Mucosa of rectum (tissue), 2 donors: ENCODE data around the gene PTGER4.

ENCODE experiments used
- H3K27ac ChIP-seq, 2 donors: one replicate each; pipeline ENCODE4 v1.7.0; 2013; ENCODE audit warnings: inconsistent platforms in 2 of 2, low read depth in 2 of 2, low read length in 2 of 2
- H3K27me3 ChIP-seq, 2 donors: one replicate each; pipeline ENCODE4 v1.7.0; 2013; ENCODE audit warnings: low read length in 2 of 2; ENCODE audit not compliant: control insufficient read depth in 2 of 2, insufficient read depth in 2 of 2
- H3K36me3 ChIP-seq, 2 donors: one replicate each; pipeline ENCODE4 v1.7.0; 2013; ENCODE audit warnings: low read length in 2 of 2; ENCODE audit not compliant: control insufficient read depth in 2 of 2, insufficient read depth in 2 of 2
- H3K4me1 ChIP-seq, 2 donors: one replicate each; pipeline ENCODE4 v1.7.0; 2013; ENCODE audit warnings: low read length in 2 of 2, mild to moderate bottlenecking in 1 of 2; ENCODE audit not compliant: control insufficient read depth in 2 of 2, insufficient read depth in 2 of 2
- H3K4me3 ChIP-seq, 2 donors: one replicate each; pipeline ENCODE4 v1.7.0; 2013; ENCODE audit warnings: low read length in 2 of 2
- H3K9ac ChIP-seq, 2 donors: one replicate each; pipeline ENCODE4 v1.7.0; 2013; ENCODE audit warnings: low read length in 2 of 2, low read depth in 1 of 2, mild to moderate bottlenecking in 1 of 2
- H3K9me3 ChIP-seq, 2 donors: one replicate each; pipeline ENCODE4 v1.7.0; 2013; ENCODE audit warnings: low read length in 2 of 2; ENCODE audit not compliant: control insufficient read depth in 2 of 2
- donor health status: healthy.
- donor health status: Normal muscosa, but diverticular disease.

The PTGER4 gene

GRCh38 chr5:40679148-40679912, 385 bp upstream of the PTGER4 start:
- H3K27ac ChIP-seq = peak overlapping the region; percentile 96 to 99
- H3K27me3 ChIP-seq = no peaks in the 10 kb centered on the region
- peak overlapping the region; percentile 92 to 98 for H3K4me3 ChIP-seq
- peaks cover 8 to 11% of the 10 kb centered on the region in 2 donors for H3K36me3 ChIP-seq
- no peaks in the 10 kb centered on the region for H3K9me3 ChIP-seq
- peaks cover 10 to 11% of the 10 kb centered on the region in 2 donors for H3K4me1 ChIP-seq
- peak overlapping the region; percentile 96 to 99 for H3K9ac ChIP-seq

GRCh38 chr5:40680741-40681362, 1.1 kb downstream of the PTGER4 start:
- peaks cover 14 to 24% of the 10 kb centered on the region in 2 donors for H3K4me1 ChIP-seq
- no peaks in the 10 kb centered on the region for H3K9me3 ChIP-seq
- H3K4me3 ChIP-seq = peak overlapping the region; percentile 87 to 98
- no peaks in the 10 kb centered on the region for H3K27me3 ChIP-seq
- H3K9ac ChIP-seq = peak overlapping the region; percentile 96 to 99
- peaks cover 8 to 11% of the 10 kb centered on the region in 2 donors for H3K36me3 ChIP-seq
- H3K27ac ChIP-seq = peak overlapping the region; percentile 94 to 99

- H3K4me3 ChIP-seq = peak overlapping the region; percentile 87 to 98
- peak overlapping the region; percentile 94 to 99 for H3K27ac ChIP-seq
- no peaks in the 10 kb centered on the region for H3K9me3 ChIP-seq
- H3K4me1 ChIP-seq = peaks cover 13 to 23% of the 10 kb centered on the region in 2 donors
- peak overlapping the region; percentile 96 to 99 for H3K9ac ChIP-seq
- H3K27me3 ChIP-seq = no peaks in the 10 kb centered on the region
- H3K36me3 ChIP-seq = peaks cover 8 to 15% of the 10 kb centered on the region in 2 donors
These were observed 1.8 kb downstream of the PTGER4 start for GRCh38 chr5:40681363-40682153.

GRCh38 chr5:40682154-40683017, 2.7 kb downstream of the PTGER4 start:
- Histone ChIP-seq H3K27me3 (no peaks in the 10 kb centered on the region), H3K27ac (peak overlapping the region; percentile 94 to 99), H3K9ac (peak overlapping the region; percentile 96 to 99), H3K36me3 (peaks cover 8 to 16% of the 10 kb centered on the region in 2 donors), H3K9me3 (no peaks in the 10 kb centered on the region), H3K4me3 (peak overlapping the region; percentile 87 to 98), H3K4me1 (peaks cover 5 to 17% of the 10 kb centered on the region in 2 donors)

- peak overlapping the region; percentile 96 to 99 for H3K9ac ChIP-seq
- H3K9me3 ChIP-seq = no peaks in the 10 kb centered on the region
- H3K27ac ChIP-seq = peak overlapping the region; percentile 94 to 99
- H3K4me1 ChIP-seq = peaks cover 5 to 20% of the 10 kb centered on the region in 2 donors
- H3K27me3 ChIP-seq = no peaks in the 10 kb centered on the region
- H3K36me3 ChIP-seq = peaks cover 8 to 16% of the 10 kb centered on the region in 2 donors
- H3K4me3 ChIP-seq = peak overlapping the region; percentile 87 to 98
These were observed 3.6 kb downstream of the PTGER4 start for GRCh38 chr5:40683305-40683704.

- Histone ChIP-seq H3K27me3 (no peaks in the 10 kb centered on the region), H3K27ac (peak overlapping the region in 1 of 2 donors; percentile 45), H3K36me3 (peaks cover 8 to 16% of the 10 kb centered on the region in 2 donors), H3K9ac (peak overlapping the region; percentile 67 to 68), H3K9me3 (no peaks in the 10 kb centered on the region), H3K4me1 (peaks cover 18 to 27% of the 10 kb centered on the region in 2 donors), H3K4me3 (peak overlapping the region; percentile 87 to 98)
These were observed 5.5 kb downstream of the PTGER4 start for GRCh38 chr5:40685193-40685592.

GRCh38 chr5:40685976-40686486, 6.3 kb downstream of the PTGER4 start:
- H3K4me1 ChIP-seq = peaks cover 18 to 24% of the 10 kb centered on the region in 2 donors
- H3K4me3 ChIP-seq = peak overlapping the region; percentile 87 to 98
- peak overlapping the region in 1 of 2 donors; percentile 67 for H3K9ac ChIP-seq
- H3K27ac ChIP-seq = peak overlapping the region in 1 of 2 donors; percentile 18
- no peaks in the 10 kb centered on the region for H3K9me3 ChIP-seq
- H3K36me3 ChIP-seq = peaks cover 11 to 13% of the 10 kb centered on the region in 2 donors
- H3K27me3 ChIP-seq = no peaks in the 10 kb centered on the region

- H3K4me1 ChIP-seq = peaks cover 18 to 24% of the 10 kb centered on the region in 2 donors
- peaks cover 15 to 16% of the 10 kb centered on the region in 2 donors for H3K36me3 ChIP-seq
- peak overlapping the region in 1 of 2 donors; percentile 35 for H3K4me3 ChIP-seq
- H3K27ac ChIP-seq = no peak overlapping the region
- H3K9me3 ChIP-seq = no peaks in the 10 kb centered on the region
- H3K9ac ChIP-seq = no peak overlapping the region
- no peaks in the 10 kb centered on the region for H3K27me3 ChIP-seq
These were observed 7.6 kb downstream of the PTGER4 start for GRCh38 chr5:40687321-40687720.
